HTERT RPE-1 (cell line): ENCODE measurements around the gene FSD1.

ENCODE experiments used
- in situ Hi-C: fragments of 300-500 bp; cut with MboI; formaldehyde crosslinking; loops from 4 replicates; pipeline ENCODE4 v1.14.3; 2020; ENCODE audit warnings: low sequenced_read_pairs

The FSD1 gene

GRCh38 chr19:4362101-4362828 is 57.9 kb downstream of the FSD1 start:
- in situ Hi-C loops: no loop called here

DNA sequence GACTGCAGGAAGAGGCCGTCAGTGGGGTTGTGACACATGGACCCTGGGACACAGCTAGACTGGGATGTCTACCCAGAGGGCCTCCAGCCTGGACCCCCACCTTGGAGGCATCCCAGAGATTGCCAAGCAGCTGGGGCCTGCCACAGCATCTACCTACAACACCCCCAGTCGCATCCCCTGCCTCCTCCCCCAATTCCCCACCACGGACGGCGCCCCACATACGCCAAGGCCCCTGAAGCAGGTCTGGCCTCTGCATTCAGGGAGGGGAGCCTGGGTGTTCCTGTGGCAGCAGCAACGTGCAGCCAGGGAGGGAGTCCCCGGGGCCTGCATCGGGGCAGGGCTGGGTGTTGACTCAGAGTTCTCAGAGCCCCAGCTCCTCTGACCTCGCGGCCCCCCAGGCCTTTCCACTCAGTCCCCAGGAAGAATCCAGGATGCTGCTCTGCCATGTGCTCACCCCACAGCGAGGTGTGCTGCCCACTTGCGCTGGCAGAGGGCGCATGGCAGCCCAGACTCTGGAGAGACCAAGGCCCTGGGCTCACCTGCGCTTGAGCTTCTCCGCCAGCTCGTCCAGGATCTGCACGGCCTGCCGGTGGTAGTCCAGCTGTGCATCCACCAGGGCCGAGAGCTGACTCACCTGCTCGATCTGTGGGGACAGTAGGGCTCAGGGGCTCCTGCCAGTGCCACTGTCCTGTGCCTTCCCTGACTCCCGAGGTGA is 58.6 kb downstream of the FSD1 start:
- in situ Hi-C loops: no loop called here

GRCh38 chr19:4363571-4364304 is 59.3 kb downstream of the FSD1 start:
- in situ Hi-C loops: no loop called here

DNA sequence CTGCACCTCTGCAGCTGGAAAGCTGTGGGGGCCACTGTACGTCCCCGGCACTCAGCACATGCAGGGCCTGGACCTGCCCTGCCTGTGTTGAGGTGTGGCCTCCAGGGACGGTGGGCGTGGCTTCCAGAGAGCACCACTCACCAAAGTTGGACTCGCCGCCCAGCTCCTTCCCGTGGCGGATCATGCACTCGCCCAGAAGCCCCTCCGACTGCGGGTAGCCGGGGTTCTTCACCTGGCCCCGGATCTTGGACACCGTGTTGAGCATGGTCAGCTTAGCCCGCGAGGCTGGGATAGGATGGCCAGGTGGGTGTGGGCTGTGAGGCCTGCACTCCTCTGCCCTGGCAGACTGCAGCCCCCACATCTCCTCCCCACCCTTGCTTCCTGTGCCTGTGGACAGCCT is 60.9 kb downstream of the FSD1 start:
- in situ Hi-C loops: no loop called here

GRCh38 chr19:4365791-4366665 is 61.6 kb downstream of the FSD1 start:
- in situ Hi-C loops: no loop called here

DNA sequence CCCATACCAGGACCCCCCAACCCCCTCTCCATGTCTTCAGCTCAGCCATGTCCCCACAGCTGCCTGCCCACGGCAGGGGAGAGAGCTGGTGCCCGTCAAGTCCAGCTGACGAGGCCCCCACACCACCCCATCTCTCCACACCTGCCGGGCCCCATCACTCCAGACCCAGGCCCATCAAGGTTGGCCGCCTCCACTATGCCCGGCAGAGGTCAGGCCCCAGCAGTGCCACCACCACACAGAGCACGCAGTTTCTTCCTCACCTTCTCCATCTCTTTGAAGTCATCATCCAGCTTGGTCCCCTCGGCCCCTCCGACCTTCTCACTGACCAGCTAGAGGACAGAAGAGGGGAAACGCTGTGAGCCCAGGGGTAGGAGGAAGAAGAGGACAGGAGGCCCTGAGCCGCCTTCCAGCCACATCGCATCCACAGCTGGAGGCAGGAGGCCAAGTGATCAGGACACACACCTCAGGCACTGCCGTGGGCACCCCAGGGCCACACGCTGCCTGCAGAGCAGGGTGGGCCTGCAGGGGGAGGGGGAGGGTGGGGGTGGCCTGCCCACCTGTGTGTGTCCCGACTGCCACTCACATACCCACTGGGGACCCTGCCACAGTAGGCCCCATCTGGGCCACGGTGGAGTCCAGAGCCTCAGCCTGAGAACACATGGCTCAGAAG is 62.4 kb downstream of the FSD1 start:
- in situ Hi-C loops: no loop called here

GRCh38 chr19:4367336-4367723 is 62.9 kb downstream of the FSD1 start:
- in situ Hi-C loops: no loop called here

DNA sequence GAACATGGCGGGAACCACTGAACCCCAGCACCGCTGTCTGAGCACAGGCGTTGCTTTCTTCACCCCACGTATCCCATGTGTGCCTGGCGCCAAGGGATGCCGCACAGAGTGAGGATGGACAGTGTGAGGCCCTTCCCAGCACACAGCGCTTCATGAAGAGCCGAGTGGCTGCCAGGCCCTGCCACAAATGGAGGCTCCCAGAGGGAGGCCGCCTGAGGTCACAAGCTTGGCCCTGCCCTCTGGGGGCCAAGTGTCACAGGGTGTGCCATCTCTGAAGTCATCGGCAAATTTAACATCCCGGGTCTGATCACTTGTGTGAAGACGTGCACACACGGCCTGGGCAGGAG is 63.4 kb downstream of the FSD1 start:
- in situ Hi-C loops: no loop called here

GRCh38 chr19:4368128-4368820 is 63.9 kb downstream of the FSD1 start:
- in situ Hi-C loops: no loop called here

DNA sequence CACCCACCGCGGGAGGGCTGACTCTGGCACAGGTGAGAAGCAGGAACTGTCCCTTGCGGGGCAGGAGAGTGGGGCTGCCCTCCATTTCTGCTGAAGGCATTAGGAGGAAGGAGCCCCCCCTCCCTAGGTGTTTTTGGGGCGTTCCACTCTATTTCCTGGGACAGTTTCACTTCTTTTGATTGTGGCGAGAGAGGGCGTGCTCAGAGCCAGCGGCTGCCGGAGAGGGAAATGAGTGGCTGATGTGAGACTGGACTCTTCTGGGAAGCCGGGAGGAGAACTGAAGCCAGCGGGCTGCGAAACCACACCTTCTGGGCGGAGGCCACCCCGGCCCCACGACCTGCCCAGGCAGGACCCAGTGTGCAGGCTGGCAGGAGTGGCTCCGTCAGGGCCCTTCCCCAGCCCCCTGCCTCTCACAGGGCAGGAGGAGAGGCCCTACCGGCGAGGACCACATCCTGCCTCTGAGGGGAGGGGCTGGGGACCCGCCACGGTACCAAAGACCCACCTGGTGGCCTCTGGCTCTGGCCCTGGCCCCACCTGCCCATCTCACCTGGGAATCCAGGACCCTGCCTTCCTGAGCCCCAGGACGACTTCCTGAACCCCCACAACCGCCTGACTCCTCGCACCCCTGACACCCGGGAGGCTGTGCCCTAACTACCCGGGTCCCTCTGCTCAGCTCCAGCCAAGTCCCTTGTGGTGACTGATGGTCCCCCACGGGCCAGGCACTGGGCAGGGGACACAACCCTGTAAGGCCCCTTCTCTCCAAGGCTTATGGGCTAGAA is 64.9 kb downstream of the FSD1 start:
- in situ Hi-C loops: no loop called here

- in situ Hi-C loops: no loop called here
Observed at GRCh38 chr19:4369888-4370260, 65.5 kb downstream of the FSD1 start.

DNA sequence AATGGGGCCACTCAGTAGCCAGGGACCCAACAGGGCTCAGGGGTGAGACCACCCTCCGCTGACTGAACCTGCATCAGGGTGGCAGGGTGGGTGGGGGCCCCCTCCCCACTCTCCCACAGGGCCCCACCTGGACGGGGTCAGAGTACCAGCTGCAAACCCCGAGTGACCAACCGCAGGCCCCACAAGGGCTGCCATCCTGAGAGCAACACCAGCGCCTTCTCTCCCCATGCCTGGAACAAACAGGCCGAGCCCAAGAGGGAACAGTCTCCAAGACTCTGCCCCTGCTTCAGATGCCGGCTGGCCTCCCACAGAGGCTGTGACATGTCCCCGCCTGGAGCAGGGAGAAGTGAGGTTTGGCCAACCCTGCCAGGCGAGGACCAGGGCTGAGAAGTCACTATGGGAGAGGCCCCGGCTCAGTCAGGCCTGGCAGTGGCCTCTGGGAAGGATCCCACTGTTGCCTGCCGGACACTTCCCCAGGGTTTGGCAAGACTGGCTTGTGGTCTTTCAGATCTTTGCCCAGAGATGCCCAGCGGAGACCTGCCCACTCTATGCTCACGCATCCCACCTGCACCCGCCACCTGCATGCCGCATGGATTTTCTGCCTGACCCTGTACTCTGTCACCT is 66.1 kb downstream of the FSD1 start:
- in situ Hi-C loops: no loop called here

DNA sequence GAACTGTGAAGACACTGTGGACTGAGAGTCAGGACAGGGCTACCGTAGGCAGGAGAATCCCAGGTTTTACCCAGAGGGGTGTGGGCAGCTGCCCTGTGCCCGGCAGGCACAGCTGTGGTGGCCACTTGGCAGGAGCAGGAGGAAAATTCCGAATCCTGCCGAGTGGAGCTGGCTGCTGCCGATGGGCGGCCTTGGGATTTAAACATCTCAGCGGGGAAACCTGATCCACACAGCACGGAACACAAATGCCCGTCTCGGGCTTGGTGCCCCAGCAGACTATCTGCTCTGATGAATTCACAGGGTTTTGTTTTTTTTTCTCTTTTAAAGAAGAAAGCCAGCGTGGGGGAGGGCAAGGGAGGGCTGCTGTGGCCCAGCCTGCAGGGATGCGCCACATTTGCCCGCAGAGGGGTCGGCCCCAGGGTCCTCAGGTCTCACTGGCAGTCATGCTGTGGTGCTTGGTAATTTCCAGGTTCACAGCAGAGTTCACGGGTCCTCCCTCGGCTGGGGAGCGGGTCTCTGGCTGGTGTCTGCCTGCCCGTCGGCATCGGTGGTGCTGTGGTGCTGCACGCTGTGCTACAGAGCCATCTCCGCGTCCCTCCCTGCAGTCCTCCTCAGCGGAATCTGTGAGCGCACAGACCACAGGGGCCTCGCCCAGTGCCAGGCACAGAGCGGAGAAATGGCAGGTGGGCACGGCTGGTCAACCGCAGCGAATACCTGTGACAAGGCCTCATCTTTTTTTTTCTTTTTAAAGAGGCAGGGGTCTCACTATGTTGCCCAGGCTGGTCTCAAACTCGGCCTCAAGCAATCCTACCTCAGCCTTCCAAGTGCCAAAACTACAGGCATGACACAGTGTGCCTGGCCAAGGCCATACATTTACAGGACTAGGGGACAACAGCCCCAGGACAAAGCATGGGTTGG is 67.1 kb downstream of the FSD1 start:
- in situ Hi-C loops: no loop called here

DNA sequence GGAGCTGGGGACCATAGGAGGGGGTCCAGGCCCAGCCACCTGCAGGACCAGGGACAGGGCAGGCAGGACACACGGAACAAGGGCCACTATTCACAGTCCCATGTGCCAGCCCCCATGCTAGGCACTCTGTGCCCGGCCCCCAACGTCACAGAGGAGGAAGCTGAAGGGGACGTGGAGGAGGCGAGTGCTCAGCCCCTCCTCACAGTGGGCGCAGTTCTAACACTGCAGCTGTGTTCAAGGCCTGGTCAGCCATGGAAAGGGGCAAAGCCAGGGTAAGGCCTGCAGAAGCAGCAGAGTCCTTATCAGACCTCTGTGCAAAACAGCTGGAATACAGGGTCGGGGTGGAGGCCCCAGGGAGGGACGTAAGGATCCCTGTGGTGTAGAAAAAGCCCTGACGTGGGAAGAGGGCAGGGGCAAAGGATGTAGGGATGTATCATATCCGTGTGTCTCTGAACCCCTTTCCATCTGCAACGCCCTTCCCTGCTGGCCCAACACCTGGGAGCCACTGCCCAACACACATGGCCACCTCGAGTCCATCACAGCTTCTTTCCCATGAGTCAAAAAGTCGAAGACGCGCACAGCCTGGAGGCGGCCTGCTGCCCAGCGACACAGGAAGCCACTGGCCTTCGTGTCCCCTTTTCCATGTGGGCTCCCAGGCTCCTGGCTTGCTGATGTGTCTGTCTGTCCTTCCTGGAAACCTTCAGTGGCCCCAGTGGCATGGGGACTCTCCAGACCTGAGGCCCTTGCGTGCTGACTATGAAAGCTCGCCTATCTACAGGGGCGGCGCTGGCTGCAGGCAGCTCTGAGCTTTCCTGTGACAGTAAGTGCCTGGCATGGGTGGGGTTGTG is 68.0 kb downstream of the FSD1 start:
- in situ Hi-C loops: no loop called here

GRCh38 chr19:4373013-4373367 is 68.6 kb downstream of the FSD1 start:
- in situ Hi-C loops: no loop called here
